ENCODE measurements around the gene ESRRB.

Gene ESRRB

GRCh38 chr14:76546426-76547221, 170.7 kb downstream of the ESRRB start:
- no peak overlapping the region for H3K4me3 ChIP-seq (ENCODE audit: low read length)
- no peaks in the 10 kb centered on the region for H3K79me2 ChIP-seq (ENCODE audit: control insufficient read depth, insufficient read depth, low read length)
- H3K4me2 ChIP-seq (ENCODE audit: low read length): no peak overlapping the region
- H2BK5ac ChIP-seq (ENCODE audit: low read length): no peak overlapping the region
- H3K4me1 ChIP-seq (ENCODE audit: control insufficient read depth, low read depth, low read length): peaks cover 2% of the 10 kb centered on the region
- no peak overlapping the region for H3K4ac ChIP-seq (ENCODE audit: low read depth, low read length)
- H3K56ac ChIP-seq (ENCODE audit: low read length): peak overlapping the region; percentile 78
- H4K5ac ChIP-seq (ENCODE audit: low read length): no peak overlapping the region
- peak; percentile 91 for DNase-seq
- no peaks in the 10 kb centered on the region for H3K79me1 ChIP-seq (ENCODE audit: low read length)
- no peak overlapping the region for H2BK15ac ChIP-seq (replicated peaks; ENCODE audit: low read depth)
- no peak overlapping the region for H2AK5ac ChIP-seq (ENCODE audit: low read length)
- no peak overlapping the region for H3K27ac ChIP-seq (ENCODE audit: low read depth, low read length)
- H2BK120ac ChIP-seq (ENCODE audit: low read depth, low read length): no peak overlapping the region
- WGBS (ENCODE audit: extremely low coverage, insufficient coverage, low lambda C conversion rate): no CpG with 5 or more reads among the region's 10 CpGs
- H3K23ac ChIP-seq (ENCODE audit: low read length): no peak overlapping the region
- H3K36me3 ChIP-seq (ENCODE audit: control insufficient read depth, insufficient read depth, low read length): no peaks in the 10 kb centered on the region
- no peaks in the 10 kb centered on the region for H3K27me3 ChIP-seq (ENCODE audit: insufficient read depth, low read length, poor library complexity)
- no peak overlapping the region for H4K8ac ChIP-seq (ENCODE audit: low read depth, low read length)
- H3K9ac ChIP-seq (ENCODE audit: low read length): no peak overlapping the region
- H3K18ac ChIP-seq (ENCODE audit: low read length): no peak overlapping the region

GRCh38 chr14:76547831-76548230, 171.9 kb downstream of the ESRRB start:
- no peaks in the 10 kb centered on the region for H3K27me3 ChIP-seq (ENCODE audit: insufficient read depth, low read length, poor library complexity)
- no peak overlapping the region for H3K23ac ChIP-seq (ENCODE audit: low read length)
- H3K79me2 ChIP-seq (ENCODE audit: control insufficient read depth, insufficient read depth, low read length): no peaks in the 10 kb centered on the region
- no peak overlapping the region for H2BK5ac ChIP-seq (ENCODE audit: low read length)
- H4K5ac ChIP-seq (ENCODE audit: low read length): no peak overlapping the region
- H3K18ac ChIP-seq (ENCODE audit: low read length): no peak overlapping the region
- H3K4me2 ChIP-seq (ENCODE audit: low read length): no peak overlapping the region
- H3K9ac ChIP-seq (ENCODE audit: low read length): no peak overlapping the region
- H2BK15ac ChIP-seq (replicated peaks; ENCODE audit: low read depth): no peak overlapping the region
- H3K79me1 ChIP-seq (ENCODE audit: low read length): no peaks in the 10 kb centered on the region
- H3K4me3 ChIP-seq (ENCODE audit: low read length): no peak overlapping the region
- H3K56ac ChIP-seq (ENCODE audit: low read length): no peak overlapping the region
- no peak overlapping the region for H3K27ac ChIP-seq (ENCODE audit: low read depth, low read length)
- no peak overlapping the region for H2BK120ac ChIP-seq (ENCODE audit: low read depth, low read length)
- H3K36me3 ChIP-seq (ENCODE audit: control insufficient read depth, insufficient read depth, low read length): no peaks in the 10 kb centered on the region
- no peak overlapping the region for H3K4ac ChIP-seq (ENCODE audit: low read depth, low read length)
- no peak for DNase-seq
- H3K4me1 ChIP-seq (ENCODE audit: control insufficient read depth, low read depth, low read length): peaks cover 2% of the 10 kb centered on the region
- WGBS (ENCODE audit: extremely low coverage, insufficient coverage, low lambda C conversion rate): no CpG with 5 or more reads among the region's 8 CpGs
- no peak overlapping the region for H2AK5ac ChIP-seq (ENCODE audit: low read length)
- no peak overlapping the region for H4K8ac ChIP-seq (ENCODE audit: low read depth, low read length)

- Histone ChIP-seq H3K4me1 (ENCODE audit: control insufficient read depth, low read depth, low read length) (peaks cover 2% of the 10 kb centered on the region), H3K36me3 (ENCODE audit: control insufficient read depth, insufficient read depth, low read length) (no peaks in the 10 kb centered on the region), H3K4me2 (ENCODE audit: low read length) (no peak overlapping the region), H4K8ac (ENCODE audit: low read depth, low read length) (no peak overlapping the region), H3K23ac (ENCODE audit: low read length) (no peak overlapping the region), H3K79me2 (ENCODE audit: control insufficient read depth, insufficient read depth, low read length) (no peaks in the 10 kb centered on the region), H3K9ac (ENCODE audit: low read length) (no peak overlapping the region), H3K27me3 (ENCODE audit: insufficient read depth, low read length, poor library complexity) (no peaks in the 10 kb centered on the region), H2BK120ac (ENCODE audit: low read depth, low read length) (no peak overlapping the region), H2BK15ac (replicated peaks; ENCODE audit: low read depth) (no peak overlapping the region), H2BK5ac (ENCODE audit: low read length) (peak overlapping the region; percentile 32), H3K4ac (ENCODE audit: low read depth, low read length) (no peak overlapping the region), H3K56ac (ENCODE audit: low read length) (peak overlapping the region; percentile 39), H3K79me1 (ENCODE audit: low read length) (no peaks in the 10 kb centered on the region), H3K18ac (ENCODE audit: low read length) (no peak overlapping the region), H2AK5ac (ENCODE audit: low read length) (no peak overlapping the region), H4K5ac (ENCODE audit: low read length) (no peak overlapping the region), H3K27ac (ENCODE audit: low read depth, low read length) (no peak overlapping the region), H3K4me3 (ENCODE audit: low read length) (no peak overlapping the region)
- peak; percentile 82 for DNase-seq
- no CpG with 5 or more reads among the region's 2 CpGs for WGBS (ENCODE audit: extremely low coverage, insufficient coverage, low lambda C conversion rate)
These were observed 174.6 kb downstream of the ESRRB start for GRCh38 chr14:76550534-76550933.

- H3K4ac ChIP-seq (ENCODE audit: low read depth, low read length): no peak overlapping the region
- no peak overlapping the region for H4K8ac ChIP-seq (ENCODE audit: low read depth, low read length)
- no peak overlapping the region for H2AK5ac ChIP-seq (ENCODE audit: low read length)
- H3K9ac ChIP-seq (ENCODE audit: low read length): no peak overlapping the region
- H2BK120ac ChIP-seq (ENCODE audit: low read depth, low read length): no peak overlapping the region
- H3K4me1 ChIP-seq (ENCODE audit: control insufficient read depth, low read depth, low read length): peaks cover 2% of the 10 kb centered on the region
- no peak overlapping the region for H4K5ac ChIP-seq (ENCODE audit: low read length)
- peak overlapping the region; percentile 38 for H3K56ac ChIP-seq (ENCODE audit: low read length)
- no peaks in the 10 kb centered on the region for H3K27me3 ChIP-seq (ENCODE audit: insufficient read depth, low read length, poor library complexity)
- H2BK5ac ChIP-seq (ENCODE audit: low read length): no peak overlapping the region
- DNase-seq: peak; percentile 86
- no peak overlapping the region for H3K4me2 ChIP-seq (ENCODE audit: low read length)
- no peaks in the 10 kb centered on the region for H3K79me2 ChIP-seq (ENCODE audit: control insufficient read depth, insufficient read depth, low read length)
- no peak overlapping the region for H3K23ac ChIP-seq (ENCODE audit: low read length)
- no peak overlapping the region for H3K4me3 ChIP-seq (ENCODE audit: low read length)
- peak overlapping the region; percentile 44 for H3K27ac ChIP-seq (ENCODE audit: low read depth, low read length)
- WGBS (ENCODE audit: extremely low coverage, insufficient coverage, low lambda C conversion rate): no CpG with 5 or more reads among the region's 2 CpGs
- H2BK15ac ChIP-seq (replicated peaks; ENCODE audit: low read depth): no peak overlapping the region
- no peaks in the 10 kb centered on the region for H3K79me1 ChIP-seq (ENCODE audit: low read length)
- H3K36me3 ChIP-seq (ENCODE audit: control insufficient read depth, insufficient read depth, low read length): no peaks in the 10 kb centered on the region
- no peak overlapping the region for H3K18ac ChIP-seq (ENCODE audit: low read length)
These were observed 175.2 kb downstream of the ESRRB start for GRCh38 chr14:76551116-76551515.

Measured in mesendoderm (in vitro differentiated cells).